Inflammatory macrophage (primary cell): Measurements from ENCODE around the gene C11orf98.
A peak's percentile ranks its signal among the peaks of the same experiment; 100 is the strongest.
"Not testable (repeated sequence)": the region's sequence is repeated elsewhere in the genome, so short reads cannot be mapped to it uniquely, and the experiment has no call there.

Experiments used
- DNase-seq, 2 donors: peaks; one replicate each; pipeline ENCODE4 v3.0.0-alpha.2; 2020 to 2022

Gene C11orf98

DNA sequence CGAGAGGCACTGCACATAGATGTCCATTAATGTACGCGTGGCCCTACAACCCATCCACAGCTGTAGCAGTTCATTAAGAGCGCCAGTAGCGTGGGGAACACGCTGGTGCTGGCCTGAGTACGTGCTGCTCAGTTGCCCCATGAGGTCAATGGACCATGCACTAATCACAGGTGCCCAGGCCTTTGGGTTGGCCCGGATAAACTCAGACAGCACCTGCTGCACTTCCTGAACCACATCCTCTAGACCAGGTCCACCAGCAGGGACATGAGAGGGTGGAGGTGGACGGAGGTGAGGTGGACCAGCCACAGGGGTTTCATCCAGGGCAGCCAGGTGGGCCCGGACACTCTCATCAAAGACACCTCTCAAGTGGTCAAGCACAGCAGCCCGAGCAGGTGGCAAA, 15.5 kb downstream of the C11orf98 start:
- DNase-seq = no peak

DNA sequence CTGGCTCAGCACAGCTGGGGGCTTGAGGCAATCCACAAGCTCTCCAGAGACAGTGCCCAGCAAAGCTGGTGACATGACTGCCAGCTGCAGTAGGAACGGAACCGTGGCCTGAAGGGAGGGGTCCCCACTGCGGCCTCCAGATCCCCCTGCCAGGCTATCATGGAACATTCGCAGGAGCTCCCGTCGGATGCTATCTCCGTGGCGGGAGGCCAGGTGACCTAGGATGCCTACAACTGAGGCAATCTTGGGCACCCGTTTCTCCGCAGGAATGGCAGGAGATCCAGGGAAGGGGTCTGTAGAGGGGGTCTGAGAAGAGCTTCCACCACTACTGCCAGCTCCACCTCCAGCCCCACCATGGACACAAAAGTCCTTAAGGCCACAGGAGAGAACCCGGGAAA, 16.0 kb downstream of the C11orf98 start:
- DNase-seq = no peak

DNA sequence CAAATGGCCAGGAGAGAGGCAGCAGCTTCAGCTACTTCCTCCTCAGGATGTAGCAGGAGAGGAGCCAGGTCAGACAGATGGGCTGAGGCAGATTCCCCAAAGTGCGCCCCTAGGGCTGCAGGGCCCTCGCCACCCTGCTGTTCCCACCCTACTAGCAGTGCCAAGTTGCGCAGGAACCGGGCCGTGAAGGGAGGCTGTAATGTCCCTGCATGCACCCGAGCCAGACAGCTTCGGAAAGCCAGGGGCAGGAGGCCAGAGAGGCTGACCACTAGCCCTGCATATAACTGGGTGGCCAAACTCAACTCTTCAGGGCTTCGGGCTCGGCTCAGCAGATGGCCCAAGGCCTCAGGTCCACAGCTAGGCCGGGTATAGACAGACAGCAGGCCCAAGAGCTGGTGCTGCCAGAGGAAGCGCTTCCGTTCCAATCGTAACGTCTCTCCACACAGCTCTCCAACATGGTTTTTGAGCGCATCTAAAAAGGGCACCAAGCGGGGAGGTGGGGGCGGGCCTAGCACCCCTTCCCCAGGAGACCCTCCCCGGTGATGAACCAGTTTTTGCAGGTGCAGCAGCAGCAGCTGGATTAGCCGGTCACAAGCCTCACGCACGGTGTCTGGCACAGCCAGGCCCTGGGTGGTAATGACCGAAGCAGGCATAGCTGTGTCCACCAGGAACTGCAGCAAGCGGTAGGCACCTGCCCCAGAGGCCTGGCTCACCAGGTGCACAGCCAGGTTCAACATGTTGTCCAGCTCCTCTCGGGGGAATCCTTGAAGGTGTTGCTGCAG, 16.6 kb downstream of the C11orf98 start:
- DNase-seq = no peak

DNA sequence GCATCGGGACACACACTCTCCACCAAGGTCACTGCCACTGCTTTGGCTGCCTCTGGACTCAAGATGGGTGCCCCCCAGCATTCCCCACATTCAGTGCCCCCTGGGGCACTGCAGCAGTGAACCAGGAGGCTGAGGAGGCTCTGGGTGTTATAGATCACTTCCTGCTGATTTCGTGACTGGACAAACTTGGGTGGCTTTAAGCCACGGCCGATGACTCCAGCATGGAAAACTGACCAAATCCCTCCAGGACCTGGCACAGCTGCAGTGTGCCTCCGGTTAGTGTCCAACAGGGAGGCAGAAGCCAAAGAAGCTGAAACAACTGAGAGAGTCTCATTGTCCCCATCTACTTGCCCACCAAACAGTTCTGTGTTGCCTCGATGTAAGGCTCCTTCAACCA, 17.4 kb downstream of the C11orf98 start:
- DNase-seq = no peak

DNA sequence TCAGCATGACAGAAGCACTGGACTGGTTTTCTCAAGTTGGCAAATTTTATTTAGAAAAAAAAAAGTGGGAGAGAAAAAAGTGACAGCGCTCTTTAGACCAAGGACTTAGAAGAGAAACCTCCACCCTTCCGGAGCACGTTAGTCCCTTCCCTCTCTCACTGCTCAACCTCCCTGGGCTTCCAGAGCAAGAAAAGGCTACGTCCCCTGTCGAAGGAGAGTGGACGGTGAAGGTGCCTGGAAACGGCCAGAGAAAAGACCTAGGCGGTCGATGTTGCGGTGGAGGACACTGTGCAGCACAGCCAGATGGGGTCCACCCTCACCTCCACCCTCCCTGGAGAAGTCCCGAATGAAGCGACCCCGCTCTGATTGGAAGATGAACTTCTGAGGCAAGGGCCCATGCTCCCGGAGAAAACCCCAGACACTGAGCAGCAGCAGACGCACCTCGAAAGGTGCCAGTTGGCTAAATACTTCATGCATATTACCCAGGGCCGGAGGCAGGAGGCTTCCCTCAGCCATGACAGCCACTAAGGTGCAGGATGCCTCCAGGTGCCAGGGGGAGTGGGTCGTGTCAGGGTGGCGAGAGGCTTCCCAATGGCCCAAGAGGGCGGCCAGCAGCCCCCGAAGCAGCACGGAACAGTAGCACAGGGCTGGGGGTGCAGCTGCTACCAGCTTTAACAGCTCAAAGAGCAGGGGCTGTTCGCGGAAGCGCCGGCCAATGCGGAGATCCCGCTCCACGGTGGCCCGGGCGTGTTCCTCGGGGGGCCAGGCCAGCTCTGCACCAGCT, 18.0 kb downstream of the C11orf98 start:
- no peak for DNase-seq

DNA sequence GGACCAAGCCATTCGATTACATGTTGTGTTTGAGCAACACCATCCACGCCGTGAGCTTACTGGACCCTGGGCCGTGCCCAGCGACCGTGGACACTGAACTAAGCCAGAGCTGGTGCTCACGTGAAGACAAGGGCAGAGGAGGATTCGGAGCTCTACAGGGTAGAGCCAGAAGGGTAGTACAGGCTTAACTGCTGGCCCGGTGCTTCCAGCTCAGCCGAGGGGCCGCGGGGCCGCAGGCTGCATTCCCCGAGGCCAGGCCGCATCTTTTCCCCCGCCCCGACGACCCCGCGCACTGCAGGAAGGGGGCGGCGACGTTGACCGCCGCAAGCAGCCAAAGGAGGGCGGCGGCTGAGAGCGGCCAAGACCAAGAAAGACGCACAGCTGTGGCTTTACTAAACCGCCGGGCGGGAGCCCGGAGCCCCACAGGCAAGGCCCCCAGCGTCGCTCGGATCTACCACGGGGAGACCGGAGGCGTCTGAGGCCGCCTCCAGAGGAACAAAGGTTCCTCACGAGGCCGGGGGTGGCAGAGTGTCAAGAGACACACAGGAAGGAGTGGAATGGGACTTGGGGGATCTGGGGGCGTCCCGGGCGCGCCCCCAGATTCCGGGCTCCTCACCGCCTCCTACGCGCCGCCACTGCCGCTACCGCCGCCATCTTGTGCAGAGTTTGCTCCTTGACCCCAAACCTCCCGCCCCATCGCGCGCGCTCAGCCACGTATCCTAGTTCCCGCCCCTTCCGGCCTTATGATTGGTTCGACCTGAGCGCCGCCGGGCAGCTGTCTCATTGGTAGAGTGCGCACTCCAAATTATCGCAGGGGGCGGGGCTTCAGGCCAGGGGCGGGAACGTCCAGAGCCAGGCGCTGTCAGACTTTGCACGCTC, 18.8 kb downstream of the C11orf98 start, which contains the start of gene GANAB:
GANAB (minus strand) TSS at position 668 of the 879 bp plus-strand sequence; CDS start at position 654, 14 bp downstream.
- DNase-seq = peak; percentile 98 to 99

DNA sequence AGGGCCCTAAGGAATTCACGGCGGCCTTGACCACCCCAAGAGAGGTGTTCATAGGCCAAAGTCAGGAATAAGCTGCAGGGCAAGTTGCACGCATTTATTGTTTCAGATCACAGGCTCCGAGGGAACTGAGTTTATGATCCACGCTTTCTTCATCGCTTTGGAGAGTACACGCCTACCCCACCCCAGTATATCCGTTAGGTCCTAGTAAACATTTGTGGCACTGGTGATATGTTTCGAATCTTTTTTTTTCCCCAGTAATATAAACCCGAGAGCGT, 19.4 kb downstream of the C11orf98 start:
- DNase-seq = peak in 1 of 2 donors; percentile 11

DNA sequence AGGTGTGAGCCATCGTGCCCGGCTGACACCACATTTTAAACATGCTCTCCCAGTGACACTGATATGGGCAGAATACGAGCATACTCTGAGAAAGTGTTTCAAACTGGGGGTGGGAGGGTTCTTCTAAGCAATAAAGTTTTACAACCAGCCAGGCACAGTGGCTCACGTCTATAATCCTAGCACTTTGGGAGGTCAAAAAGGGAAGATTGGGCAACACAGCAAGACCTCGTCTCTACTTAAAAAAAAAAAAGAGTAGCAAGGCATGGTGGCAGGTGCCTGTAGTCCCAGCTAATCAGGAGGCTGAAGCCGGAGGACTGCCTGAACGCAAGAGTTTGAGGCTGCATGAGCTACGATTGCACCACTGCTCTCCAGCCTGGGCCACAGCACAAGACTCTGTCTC, 20.8 kb downstream of the C11orf98 start:
- DNase-seq = no peak

DNA sequence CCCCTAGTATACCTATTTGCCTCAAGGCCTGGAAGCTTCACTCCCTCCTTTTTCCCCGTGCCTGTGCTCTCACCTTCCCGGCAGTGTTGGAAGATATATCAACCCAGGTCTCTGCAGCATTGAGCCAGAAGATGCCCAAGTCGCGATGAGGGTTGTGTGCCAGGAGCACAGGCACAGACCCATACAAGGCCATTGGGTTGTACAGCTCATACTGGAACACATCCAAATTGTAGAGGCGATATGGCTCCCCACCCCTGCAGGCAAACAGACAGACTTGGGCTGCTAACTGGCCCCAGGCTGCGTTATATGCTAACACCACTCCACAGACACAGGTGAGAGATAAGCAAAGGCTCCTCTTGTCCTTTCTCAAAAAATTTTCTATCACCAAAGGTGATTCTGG, 32.5 kb downstream of the C11orf98 start:
- DNase-seq = no peak

DNA sequence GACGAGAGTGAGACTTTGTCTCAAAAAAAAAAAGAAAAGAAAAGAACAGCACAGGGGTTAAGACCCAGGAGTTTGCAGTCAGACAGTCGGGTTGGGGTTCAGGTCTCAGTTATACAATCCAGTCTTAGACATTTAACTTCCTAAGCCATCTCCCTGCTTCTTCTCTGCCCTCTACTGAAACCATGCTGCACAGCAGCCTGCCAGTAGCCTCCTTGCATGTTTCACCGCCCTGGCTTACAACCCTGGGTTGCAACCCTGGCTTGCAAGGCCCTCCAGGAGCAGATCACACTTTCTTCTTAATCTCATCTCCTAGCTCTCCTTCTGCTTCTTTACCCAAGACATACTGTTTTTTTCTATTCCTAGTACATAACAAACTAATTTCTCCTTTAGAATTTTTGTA, 37.3 kb downstream of the C11orf98 start:
- peak in 1 of 2 donors; percentile 16 for DNase-seq

DNA sequence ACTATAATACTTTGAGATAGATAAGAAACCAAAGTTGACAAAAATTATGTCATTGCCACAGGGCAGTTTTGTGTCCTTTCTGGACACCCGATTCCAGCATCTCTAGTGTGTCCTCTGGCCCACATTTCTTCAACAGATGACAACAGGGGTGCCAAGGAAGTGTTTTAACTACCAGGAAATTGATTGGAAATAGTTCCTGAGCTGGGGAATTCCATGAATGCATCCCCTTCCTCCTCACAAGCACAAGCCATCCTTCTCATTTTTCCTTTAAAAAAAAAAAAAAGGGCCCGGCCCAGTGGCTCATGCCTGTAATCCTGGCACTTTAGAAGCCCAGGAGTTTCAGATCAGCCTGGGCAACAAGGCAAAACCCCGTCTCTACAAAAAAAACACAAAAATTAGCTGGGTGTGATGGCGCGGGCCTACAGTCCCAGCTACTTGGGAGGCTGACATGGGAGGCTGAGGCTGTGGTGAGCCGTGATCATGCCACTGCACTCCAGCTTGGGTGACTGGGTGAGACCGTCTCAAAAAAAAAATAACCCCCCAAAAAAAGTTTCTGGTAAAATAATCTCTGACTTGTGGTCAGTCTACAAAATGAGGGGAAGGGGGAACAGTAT, 42.4 kb downstream of the C11orf98 start:
- DNase-seq = no peak

DNA sequence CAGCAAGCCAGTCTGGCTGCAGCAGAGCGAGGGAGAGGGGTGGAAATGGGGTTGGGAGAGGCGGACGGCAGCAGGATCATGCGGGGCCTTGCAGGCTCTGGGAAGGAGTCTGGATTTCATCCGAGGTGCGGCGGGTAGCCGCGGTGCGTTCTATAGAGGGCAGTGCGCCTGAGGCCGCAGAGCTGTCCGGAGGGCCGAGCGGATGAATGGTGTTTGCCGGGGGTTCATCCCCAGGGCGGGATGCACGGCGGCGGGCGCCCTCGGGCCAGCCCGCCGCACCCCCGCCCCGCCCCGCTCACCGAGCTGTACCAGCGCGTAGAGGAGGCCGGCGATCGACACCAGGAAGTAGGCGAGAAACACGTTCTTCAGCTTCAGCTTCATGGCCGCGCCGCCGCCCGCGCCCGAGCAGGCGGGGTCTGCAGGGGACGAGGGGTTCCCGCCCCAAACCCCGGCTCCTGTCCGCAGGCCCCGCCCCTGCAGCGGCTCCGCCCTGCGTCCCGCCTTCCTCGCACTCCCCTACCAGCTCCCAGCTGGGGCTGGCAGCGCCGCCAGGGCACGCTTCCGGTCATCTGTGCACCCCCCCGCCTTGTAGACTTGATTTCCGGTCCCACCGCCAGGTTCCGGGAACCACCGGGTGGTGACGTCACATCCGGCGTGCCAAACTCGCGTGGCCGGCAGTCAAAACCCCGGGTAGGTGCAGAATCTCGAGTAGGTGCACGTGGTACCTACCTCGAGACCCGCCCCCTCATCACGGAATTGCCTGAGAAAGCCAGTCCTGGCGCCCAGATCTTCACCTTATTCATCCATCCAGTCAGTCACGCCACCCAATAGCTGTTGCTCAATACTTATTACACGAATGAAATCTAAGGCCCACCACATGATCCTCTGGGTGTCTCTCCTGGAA, 43.2 kb downstream of the C11orf98 start, which contains the start of gene B3GAT3:
B3GAT3 (minus strand) TSS at position 420 of the 904 bp plus-strand sequence; CDS start at position 381, 39 bp downstream.
- DNase-seq = peak; percentile 99

DNA sequence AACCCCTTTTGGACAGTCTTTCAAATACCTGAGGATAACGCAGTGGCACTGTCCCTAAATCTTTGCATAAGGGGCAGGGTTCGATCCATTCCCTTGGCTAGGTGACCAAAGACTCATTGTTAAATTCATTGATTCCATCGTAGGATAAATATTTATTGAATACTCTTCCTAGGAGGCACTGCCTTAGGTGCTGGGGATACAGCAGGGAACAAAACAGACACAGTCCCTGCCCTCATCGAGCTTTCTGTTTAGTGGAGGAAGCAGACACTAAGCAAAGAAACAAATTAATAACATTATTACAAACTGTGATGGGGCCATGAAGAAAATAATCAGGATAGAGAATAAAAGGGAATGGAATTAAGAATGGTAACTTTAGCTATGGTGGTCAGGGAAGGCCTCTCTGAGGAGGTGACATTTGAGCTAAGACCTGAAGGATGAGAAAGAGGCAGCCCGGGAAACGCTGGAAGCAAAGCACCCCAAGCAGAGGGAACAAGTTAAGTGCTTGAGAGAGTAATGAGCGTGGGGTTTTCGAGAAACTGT, 43.9 kb downstream of the C11orf98 start:
- peak in 1 of 2 donors; percentile 12 for DNase-seq

DNA sequence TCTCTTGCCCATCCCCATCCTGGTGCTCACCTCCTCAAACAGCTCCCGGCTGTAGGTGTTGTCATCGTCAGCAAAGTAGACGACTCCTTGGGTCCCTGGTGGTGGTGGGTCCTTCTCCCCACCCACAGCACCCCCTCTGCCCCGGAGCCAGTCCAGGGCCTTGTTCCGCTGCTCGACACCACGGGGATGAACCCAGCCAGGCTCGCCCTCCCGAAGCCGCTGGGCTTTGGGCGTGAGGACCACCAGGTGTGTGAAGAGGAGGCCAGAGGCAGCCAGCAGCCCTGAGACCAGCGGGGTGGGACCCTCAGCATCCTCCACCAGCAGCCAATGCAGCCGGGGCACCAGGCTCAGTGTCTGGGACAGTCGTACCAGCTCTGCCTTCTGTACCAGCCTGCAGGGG, 48.1 kb downstream of the C11orf98 start:
- DNase-seq = not testable (repeated sequence)

DNA sequence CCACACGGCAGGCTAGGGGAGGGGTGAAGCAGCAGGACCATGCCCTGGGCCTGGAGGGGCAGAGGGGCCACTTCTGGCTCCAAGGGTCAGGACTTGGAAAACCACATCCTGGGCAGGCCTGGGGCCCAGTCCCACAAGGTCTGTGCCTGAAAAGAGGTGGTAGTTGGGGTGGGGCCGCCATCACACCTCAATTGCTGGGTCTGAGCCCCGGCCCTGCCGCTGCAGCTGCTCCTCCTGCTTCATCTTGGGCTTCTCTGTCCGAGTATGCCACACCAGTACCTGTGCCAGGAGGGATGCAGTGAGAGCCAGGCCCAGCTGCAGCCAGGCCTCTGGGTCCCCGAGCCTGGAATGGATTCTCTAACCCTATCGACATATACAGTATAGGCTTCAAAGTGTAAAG, 49.5 kb downstream of the C11orf98 start:
- DNase-seq = no peak

DNA sequence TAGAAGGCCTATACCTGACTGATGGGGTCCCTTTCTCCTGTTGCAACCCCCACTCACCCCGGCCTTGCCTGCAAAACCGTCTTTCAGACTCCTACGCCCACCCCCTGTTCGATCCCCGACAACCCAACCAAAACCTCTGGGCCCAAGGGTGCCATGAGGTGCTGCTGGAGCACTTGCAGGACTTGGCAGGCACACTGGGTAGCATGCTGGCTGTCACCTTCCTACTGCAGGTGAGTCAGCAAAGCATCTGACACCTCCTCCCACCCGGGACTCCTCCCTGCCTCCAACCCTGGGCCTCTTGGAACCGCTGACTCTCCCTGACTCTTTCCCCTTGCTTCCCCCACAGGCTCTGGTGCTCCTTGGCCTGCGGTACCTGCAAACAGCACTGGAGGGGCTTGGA, 50.7 kb downstream of the C11orf98 start:
- DNase-seq = no peak

DNA sequence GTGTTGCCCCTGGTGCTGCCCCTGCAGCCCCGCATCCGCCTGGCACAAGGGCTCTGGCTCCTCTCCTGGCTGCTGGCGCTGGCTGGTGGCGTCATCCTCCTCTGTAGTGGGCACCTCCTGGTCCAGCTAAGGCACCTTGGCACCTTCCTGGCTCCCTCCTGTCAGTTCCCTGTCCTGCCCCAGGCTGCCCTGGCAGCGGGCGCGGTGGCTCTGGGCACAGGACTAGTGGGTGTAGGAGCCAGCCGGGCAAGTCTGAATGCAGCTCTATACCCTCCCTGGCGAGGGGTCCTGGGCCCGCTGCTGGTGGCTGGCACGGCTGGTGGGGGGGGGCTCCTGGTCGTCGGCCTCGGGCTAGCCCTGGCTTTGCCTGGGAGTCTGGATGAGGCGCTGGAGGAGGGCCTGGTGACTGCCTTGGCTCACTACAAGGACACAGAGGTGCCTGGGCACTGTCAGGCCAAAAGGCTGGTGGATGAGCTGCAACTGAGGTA, 51.7 kb downstream of the C11orf98 start:
- DNase-seq = no peak
